ENCODE data around the gene RYR1.
"Not testable (repeated sequence)": the region's sequence is repeated elsewhere in the genome, so short reads cannot be mapped to it uniquely, and the experiment has no call there.

RYR1 gene

DNA sequence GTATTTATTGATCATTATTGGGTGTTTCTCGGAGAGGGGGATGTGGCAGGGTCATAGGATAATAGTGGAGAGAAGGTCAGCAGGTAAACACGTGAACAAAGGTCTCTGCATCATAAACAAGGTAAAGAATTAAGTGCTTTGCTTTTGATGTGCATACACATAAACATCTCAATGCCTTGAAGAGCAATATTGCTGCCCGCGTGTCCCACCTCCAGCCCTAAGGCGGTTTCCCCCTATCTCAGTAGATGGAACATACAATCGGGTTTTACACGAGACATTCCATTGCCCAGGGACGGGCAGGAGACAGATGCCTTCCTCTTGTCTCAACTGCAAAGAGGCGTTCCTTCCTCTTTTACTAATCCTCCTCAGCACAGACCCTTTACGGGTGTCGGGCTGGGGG is 197.8 kb downstream of the RYR1 start:
- not testable (repeated sequence) for H3K27me3 ChIP-seq (replicated peaks; ENCODE audit: control insufficient read depth, insufficient read depth, low read length); H3K4me1 ChIP-seq (ENCODE audit: control insufficient read depth, insufficient read depth, low read length); H3K9me3 ChIP-seq (ENCODE audit: control insufficient read depth, low read length); H3K4me3 ChIP-seq (ENCODE audit: low read length); DNase-seq (ENCODE audit: low read depth); H3K9ac ChIP-seq (ENCODE audit: low read length)
- H3K36me3 ChIP-seq (ENCODE audit: control insufficient read depth, insufficient read depth, low read length, severe bottlenecking), result peaks cover 68% of the 10 kb centered on the region

DNA sequence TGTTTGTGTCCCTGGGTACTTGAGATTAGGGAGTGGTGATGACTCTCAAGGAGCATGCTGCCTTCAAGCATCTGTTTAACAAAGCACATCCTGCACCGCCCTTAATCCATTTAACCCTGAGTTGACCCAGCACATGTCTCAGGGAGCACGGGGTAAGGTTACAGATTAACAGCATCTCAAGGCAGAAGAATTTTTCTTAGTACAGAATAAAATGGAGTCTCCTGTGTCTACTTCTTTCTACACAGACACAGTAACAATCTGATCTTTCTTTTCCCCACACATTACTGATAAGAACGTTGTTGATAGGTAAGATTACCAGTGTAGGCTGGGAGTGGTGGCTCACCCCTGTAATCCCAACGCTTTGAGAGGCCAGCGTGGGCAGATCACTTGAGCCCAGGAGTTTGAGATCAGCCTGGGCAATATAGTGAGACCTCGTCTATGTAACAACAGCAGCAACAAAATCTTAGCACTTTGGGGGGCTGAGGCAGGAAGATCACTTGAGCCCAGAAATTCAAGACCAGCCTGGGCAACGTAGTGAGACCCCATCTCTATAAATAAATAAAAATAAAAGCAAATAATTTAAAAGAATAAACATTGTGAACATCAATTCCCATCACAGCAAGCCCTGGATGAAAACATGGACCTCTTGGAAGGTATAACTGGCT is 198.5 kb downstream of the RYR1 start:
- peaks cover 66% of the 10 kb centered on the region for H3K36me3 ChIP-seq (ENCODE audit: control insufficient read depth, insufficient read depth, low read length, severe bottlenecking)
- not testable (repeated sequence) for H3K4me1 ChIP-seq (ENCODE audit: control insufficient read depth, insufficient read depth, low read length); H3K9ac ChIP-seq (ENCODE audit: low read length); H3K9me3 ChIP-seq (ENCODE audit: control insufficient read depth, low read length); H3K4me3 ChIP-seq (ENCODE audit: low read length); H3K27me3 ChIP-seq (replicated peaks; ENCODE audit: control insufficient read depth, insufficient read depth, low read length); DNase-seq (ENCODE audit: low read depth)

DNA sequence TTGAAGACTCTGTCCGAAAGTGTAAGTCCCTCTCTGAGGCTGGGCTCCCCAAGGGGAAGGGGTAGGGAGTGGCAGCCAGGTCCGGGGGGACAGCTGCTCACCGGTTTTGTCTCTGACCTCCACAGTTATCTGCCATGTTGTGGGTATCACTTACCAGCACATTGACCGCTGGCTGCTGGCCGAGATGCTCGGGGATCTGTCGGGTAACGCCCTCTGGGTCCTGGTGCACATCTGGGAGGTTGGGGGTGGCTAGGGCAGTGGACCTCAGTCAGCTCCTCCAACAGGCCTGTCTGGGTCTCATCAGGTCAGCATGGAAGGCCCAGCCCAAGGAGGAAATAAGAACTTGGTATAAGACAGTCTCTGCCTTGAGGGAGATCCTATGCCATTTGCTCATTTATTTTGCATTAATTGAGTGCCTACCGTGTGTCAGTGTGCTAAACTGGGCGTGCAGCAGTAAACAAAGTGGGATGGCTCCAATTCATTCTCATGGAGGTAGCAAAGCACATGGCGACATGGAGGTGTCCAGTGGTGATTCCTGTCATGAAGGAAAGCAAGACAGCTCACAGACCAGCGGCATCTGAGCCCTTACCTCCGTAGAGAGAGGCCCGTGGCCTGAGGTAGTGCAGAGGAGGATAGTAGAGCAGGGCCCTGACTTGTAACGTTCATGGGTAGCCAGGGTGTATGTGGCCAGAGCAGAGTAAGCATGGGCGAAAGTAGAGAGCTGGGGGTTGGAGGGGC is 199.2 kb downstream of the RYR1 start:
- H3K4me1 ChIP-seq (ENCODE audit: control insufficient read depth, insufficient read depth, low read length), result no peaks in the 10 kb centered on the region
- H3K27me3 ChIP-seq (replicated peaks; ENCODE audit: control insufficient read depth, insufficient read depth, low read length), result no peaks in the 10 kb centered on the region
- peaks cover 59% of the 10 kb centered on the region for H3K36me3 ChIP-seq (ENCODE audit: control insufficient read depth, insufficient read depth, low read length, severe bottlenecking)
- no peaks in the 10 kb centered on the region for H3K9me3 ChIP-seq (ENCODE audit: control insufficient read depth, low read length)
- H3K9ac ChIP-seq (ENCODE audit: low read length), result no peak overlapping the region
- no peak for DNase-seq (ENCODE audit: low read depth)
- H3K4me3 ChIP-seq (ENCODE audit: low read length), result no peak overlapping the region

DNA sequence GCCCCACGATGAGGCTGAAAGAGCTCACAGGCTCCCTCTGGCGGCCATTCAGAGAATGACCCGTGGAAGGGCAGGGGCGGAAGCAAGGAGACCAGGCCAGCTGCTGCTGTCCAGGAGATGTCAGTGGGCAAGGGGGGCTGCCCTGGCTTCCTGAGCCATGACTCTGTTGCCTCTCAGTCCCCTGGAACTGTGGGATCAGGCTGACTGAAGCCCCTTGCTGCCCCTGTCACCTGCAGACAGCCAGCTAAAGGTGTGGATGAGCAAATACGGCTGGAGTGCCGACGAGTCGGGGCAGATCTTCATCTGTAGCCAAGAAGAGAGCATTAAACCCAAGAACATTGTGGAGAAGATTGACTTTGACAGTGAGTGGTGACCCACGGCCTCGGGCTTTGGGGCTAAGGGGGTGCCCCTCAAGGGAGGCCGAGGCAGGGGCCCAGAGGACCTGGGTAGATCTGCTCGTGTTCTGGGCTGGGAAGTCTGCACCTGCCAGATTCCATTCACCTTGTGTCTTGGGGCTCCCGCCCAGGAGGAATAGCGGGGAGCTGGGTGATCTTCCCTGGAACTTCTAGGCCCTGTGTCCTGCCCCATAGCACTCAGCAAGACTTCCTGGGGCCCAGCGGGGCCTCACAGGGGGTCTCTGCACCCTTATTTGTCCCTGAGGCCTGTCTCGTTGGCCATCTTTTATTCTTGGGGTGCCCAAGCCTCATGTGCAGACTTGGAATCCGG is 201.4 kb downstream of the RYR1 start:
- no peak overlapping the region for H3K4me3 ChIP-seq (ENCODE audit: low read length)
- H3K9ac ChIP-seq (ENCODE audit: low read length), result no peak overlapping the region
- DNase-seq (ENCODE audit: low read depth), result peak; percentile 88
- H3K27me3 ChIP-seq (replicated peaks; ENCODE audit: control insufficient read depth, insufficient read depth, low read length), result no peaks in the 10 kb centered on the region
- peaks cover 38% of the 10 kb centered on the region for H3K36me3 ChIP-seq (ENCODE audit: control insufficient read depth, insufficient read depth, low read length, severe bottlenecking)
- H3K9me3 ChIP-seq (ENCODE audit: control insufficient read depth, low read length), result no peaks in the 10 kb centered on the region
- no peaks in the 10 kb centered on the region for H3K4me1 ChIP-seq (ENCODE audit: control insufficient read depth, insufficient read depth, low read length)

DNA sequence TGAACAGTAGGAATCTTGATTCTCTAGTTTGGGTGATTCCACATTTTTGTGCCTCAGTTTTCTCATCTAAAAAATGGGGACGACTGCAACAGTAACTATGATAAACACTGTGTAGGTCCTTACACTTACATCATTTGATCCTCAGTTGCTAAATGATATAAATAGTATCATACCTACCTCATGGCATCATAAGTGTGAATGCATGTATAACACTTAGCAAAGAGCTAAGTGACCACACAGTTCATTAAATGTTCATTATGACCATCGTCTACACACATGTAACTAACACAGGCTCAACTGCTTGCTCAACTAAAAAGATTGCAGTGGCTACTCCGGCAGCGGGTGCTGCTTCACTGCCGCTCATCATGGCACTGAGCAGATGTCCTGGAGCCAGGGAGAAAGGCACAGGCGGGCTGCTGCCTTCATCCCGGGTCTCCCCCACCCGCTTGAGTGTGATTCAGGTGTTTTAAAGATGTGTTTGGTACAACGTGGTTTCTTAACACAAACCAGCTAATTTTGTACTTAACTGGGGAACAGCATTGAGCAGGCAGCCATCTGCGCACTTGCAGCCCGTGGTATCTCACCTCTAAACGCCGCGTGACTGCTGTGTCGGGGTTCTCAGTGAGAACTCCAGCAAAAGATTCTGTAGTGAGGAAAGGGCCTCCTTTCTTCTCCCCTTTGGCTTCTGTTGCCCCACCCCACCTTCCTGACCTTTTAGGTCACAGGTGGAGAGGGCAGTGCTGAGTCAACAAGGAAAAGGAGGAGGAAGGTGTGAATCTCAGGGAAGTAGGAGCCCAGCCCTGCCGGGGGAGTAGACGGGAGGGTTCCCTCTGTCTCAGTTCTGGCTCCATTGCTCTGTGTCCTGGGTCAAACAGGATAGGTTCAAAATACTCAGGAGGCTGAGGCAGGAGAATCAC is 202.2 kb downstream of the RYR1 start:
- DNase-seq (ENCODE audit: low read depth), result no peak
- H3K27me3 ChIP-seq (replicated peaks; ENCODE audit: control insufficient read depth, insufficient read depth, low read length), result no peaks in the 10 kb centered on the region
- H3K9me3 ChIP-seq (ENCODE audit: control insufficient read depth, low read length), result no peaks in the 10 kb centered on the region
- H3K4me1 ChIP-seq (ENCODE audit: control insufficient read depth, insufficient read depth, low read length), result no peaks in the 10 kb centered on the region
- H3K36me3 ChIP-seq (ENCODE audit: control insufficient read depth, insufficient read depth, low read length, severe bottlenecking), result peaks cover 32% of the 10 kb centered on the region
- no peak overlapping the region for H3K9ac ChIP-seq (ENCODE audit: low read length)
- H3K4me3 ChIP-seq (ENCODE audit: low read length), result no peak overlapping the region

Data from adipocyte (in vitro differentiated cells).